HG02943 (cell line): ENCODE measurements around the gene ATXN1.

ENCODE experiments used
- ATAC-seq: cut with Tn5 transposase; IDR thresholded peaks from one replicate; pipeline ENCODE4 v1.9.1; 2021; ENCODE audit warnings: mild to moderate bottlenecking, low read depth, moderate library complexity; ENCODE audit not compliant: unreplicated experiment

The ATXN1 gene

GRCh38 chr6:16491666-16492313, 269.5 kb downstream of the ATXN1 start:
- ATAC-seq: no peak

DNA sequence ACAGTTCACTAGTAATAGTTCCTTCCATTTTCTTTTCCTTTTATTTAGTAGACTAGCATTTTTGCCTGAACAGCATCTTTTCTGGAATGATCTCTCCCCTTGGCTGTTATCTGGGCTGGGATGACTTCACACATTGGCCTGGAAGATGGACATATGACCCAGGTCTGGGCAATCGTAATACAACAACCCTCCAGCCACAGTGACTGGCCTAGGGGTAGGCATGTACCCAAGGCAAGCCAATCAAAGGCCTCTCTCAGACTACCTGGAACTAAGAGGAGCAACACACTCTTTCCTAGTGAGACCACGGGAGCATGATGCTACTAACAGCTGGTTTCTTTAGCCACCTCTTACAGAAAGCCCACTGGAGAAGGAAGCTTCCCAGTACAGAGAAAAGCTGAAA, 270.6 kb downstream of the ATXN1 start:
- ATAC-seq: no peak

GRCh38 chr6:16488813-16489212, 272.4 kb downstream of the ATXN1 start:
- ATAC-seq: no peak

- no peak for ATAC-seq
Measured at GRCh38 chr6:16487996-16488674, 273.1 kb downstream of the ATXN1 start.

DNA sequence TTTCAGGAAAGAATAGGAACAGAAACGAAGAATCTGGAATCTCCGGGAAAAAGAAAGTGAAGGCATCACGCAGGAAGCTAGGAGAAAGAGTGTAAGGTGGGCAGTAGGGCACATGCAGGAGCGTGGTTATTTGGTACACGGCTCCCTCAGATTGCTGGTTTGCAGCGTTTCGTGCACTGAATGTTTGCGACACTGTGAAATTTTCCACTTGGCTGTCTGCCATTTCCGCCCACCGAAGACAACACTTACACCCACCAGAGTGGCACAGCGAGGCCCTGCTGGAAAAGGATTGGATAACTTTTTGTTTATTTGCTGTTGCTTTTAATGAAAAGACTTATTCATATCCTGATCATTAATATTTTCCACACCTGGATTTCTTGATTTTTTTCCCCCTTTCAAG, 274.6 kb downstream of the ATXN1 start:
- no peak for ATAC-seq

- ATAC-seq: no peak
Measured at GRCh38 chr6:16483315-16483875, 277.9 kb downstream of the ATXN1 start.

DNA sequence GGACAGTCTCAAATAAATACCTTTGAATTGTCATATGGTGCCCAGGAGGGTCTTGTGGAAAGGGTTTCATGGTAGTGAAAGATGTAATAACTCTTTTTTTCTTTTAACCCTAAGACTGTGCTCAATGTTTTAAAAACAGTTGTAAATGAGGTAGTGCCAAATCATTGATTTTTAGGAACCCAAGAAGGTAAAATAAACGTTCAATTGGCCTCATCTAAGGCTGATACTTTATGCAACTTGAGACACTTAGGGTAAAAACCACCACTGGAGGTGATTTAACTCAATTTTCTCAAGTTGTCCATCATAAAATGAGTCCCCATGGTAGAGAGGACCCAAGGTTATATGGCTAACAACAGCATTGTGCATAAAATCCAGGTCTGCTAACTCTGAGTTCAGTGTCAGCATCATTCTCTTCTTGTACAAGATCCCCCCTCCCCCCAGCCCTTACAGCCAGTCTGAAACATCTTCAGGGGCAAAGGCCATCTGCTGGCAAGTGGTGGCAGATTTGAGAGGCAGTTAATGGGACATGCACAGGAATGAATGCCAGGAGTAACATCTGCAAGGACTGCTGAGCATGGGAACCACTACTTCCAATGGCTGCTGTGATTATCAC, 278.5 kb downstream of the ATXN1 start:
- no peak for ATAC-seq

- ATAC-seq: no peak
Measured at GRCh38 chr6:16481697-16482399, 279.4 kb downstream of the ATXN1 start.

GRCh38 chr6:16480763-16481560, 280.3 kb downstream of the ATXN1 start:
- ATAC-seq: no peak

GRCh38 chr6:16477367-16478149, 283.7 kb downstream of the ATXN1 start:
- ATAC-seq: no peak

DNA sequence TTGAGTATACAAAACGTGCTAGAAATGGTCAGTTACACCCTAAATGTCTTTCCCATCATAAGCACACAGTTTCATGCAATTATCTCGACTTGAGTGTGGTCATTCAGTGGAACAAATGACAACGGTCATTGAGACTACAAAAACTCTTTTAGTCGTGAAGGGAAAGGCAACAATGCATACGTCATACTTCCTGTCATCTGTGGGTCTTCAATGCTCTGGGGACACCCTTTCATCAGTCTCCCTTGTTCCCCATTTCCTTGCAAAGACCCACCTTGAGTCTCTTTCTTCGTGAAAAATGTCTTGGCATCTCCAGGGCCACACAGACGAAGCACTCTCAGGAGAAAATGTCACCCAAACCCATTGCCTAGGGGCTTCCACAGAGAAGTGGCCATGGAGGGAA, 284.4 kb downstream of the ATXN1 start:
- no peak for ATAC-seq

- ATAC-seq: no peak
Measured at GRCh38 chr6:16475494-16475781, 285.8 kb downstream of the ATXN1 start.

DNA sequence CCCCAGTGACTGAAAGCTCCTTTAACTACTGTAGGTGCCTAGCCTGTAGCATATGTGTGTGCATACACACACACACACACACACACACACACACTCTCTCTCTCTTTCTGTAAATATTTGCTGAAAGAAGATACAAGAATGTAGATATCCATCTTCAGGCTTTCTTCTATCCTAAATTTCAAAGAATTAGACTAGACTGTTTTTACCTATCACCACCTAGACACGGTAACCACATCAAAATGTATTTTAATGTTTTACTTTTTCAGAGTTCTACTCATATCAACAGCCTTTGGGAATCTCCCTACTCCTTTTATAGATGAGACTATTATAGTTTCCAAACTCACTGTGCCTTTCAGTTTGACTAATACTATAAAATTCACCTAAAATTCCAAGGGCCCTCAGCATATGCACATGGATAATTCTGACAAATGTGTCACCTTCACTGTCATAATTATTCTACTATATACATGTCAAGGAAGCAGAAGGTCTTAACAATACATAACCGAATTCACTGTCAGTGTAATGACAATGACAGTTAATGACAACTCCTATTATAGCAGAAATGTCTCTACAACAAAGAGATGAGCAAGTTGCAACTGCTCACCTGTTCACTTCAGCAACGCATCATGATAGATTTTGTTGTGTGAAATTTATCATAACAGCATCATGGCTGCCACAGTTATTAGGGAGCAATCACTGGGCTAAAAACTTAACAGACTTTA, 286.3 kb downstream of the ATXN1 start:
- no peak for ATAC-seq

- ATAC-seq: no peak
Measured at GRCh38 chr6:16473908-16474771, 287.1 kb downstream of the ATXN1 start.

GRCh38 chr6:16473184-16473907, 287.9 kb downstream of the ATXN1 start:
- ATAC-seq: no peak

DNA sequence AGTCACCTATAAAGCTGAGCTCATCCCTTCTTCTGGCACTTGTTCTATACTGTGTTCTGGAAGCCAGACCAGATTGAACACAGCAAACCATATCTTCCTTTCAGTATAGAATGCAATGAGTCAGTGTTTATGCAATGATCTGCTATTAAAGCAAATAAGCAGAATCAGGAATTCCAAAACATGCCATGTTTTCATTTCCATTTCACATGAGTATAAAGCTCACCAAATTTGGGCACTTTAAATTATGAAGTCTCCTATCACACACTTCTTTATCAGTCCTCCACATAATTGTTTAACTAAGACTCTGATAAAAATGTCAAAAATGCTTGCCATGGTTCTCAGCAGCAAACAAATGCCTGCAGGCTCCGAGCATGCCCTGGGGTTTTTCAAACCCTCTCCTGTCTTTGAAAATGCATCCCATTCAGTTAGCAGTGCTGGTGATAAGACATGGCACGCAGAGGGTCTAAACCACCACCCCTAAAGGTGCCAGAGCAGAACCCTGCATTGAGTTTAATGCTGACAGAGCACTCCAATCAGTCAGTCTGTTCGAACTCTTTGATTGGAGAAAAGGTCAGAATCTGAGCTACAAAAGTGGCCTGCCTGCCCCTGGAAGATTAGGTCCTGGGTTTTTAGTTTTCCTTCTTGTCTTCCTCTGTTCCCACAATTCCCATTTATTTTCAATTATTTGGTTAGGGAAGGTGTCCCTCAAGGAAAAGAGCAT, 288.8 kb downstream of the ATXN1 start:
- ATAC-seq: no peak

GRCh38 chr6:16471910-16472297, 289.4 kb downstream of the ATXN1 start:
- peak; percentile 14 for ATAC-seq
